LNCaP clone FGC (cell line): ENCODE results near the gene STOX1.
"Not testable (repeated sequence)": the region's sequence is repeated elsewhere in the genome, so short reads cannot be mapped to it uniquely, and the experiment has no call there.

Experiments
- DNase-seq: peaks from one replicate; pipeline ENCODE4 v3.0.0-alpha.2; 2011; ENCODE audit warnings: low read depth
- H3K4me3 ChIP-seq: 2 replicates; pipeline ENCODE4 v1.5.1; 2011; ENCODE audit warnings: mild to moderate bottlenecking, low read depth, low read length, control low read depth
- TF ChIP-seq, protein P1 (sequence below): IDR thresholded peaks from 2 replicates; pipeline ENCODE4 v1.5.1; 2012; ENCODE audit warnings: mild to moderate bottlenecking; ENCODE audit not compliant: control insufficient read depth, insufficient read depth; ENCODE audit errors: extremely low read depth

The STOX1 gene

DNA sequence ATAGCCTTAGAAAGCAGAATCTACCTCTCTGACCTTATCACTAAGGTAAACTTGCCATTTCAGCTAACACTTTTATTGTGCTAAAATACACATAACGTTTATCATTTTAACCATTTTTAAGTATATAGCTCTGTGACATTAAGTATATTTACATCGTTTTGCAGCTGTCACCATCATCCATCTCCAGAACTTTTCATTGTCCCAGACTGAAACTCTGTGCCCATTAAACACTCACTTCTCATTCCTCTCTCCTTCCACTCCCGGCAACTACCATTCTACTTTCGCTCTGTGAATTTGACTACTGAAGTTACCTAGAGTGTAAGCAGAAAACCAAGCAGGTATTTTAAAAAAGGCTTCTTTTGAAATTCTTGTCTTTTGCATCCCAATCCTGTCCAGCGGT lies 75.1 kb downstream of the STOX1 start:
- DNase-seq, result no peak
- peak overlapping the region; percentile 73 for H3K4me3 ChIP-seq
- TF ChIP-seq, protein P1, sequence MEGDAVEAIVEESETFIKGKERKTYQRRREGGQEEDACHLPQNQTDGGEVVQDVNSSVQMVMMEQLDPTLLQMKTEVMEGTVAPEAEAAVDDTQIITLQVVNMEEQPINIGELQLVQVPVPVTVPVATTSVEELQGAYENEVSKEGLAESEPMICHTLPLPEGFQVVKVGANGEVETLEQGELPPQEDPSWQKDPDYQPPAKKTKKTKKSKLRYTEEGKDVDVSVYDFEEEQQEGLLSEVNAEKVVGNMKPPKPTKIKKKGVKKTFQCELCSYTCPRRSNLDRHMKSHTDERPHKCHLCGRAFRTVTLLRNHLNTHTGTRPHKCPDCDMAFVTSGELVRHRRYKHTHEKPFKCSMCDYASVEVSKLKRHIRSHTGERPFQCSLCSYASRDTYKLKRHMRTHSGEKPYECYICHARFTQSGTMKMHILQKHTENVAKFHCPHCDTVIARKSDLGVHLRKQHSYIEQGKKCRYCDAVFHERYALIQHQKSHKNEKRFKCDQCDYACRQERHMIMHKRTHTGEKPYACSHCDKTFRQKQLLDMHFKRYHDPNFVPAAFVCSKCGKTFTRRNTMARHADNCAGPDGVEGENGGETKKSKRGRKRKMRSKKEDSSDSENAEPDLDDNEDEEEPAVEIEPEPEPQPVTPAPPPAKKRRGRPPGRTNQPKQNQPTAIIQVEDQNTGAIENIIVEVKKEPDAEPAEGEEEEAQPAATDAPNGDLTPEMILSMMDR, result no peak

DNA sequence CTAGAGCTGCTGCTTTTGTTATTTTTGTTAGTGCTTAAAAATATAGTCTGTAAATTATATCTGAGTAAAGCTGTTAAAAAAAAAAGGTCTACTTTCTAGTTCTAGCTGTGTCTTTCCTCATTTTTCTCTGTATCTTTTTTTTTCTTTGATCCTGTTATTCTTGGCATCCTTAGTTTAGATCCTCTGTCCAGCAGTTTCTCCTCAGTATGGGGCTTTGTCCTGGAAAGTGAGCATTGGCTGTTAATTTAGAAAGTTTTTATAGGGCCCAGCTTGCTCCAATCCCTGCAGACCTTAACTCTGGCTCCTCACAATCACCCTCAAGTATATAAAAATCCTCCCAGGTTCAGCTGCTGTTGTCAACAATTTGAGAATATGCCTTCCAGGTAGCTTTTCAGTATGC lies 97.3 kb downstream of the STOX1 start:
- TF ChIP-seq, protein P1, result no peak
- no peak for DNase-seq
- no peak overlapping the region for H3K4me3 ChIP-seq

DNA sequence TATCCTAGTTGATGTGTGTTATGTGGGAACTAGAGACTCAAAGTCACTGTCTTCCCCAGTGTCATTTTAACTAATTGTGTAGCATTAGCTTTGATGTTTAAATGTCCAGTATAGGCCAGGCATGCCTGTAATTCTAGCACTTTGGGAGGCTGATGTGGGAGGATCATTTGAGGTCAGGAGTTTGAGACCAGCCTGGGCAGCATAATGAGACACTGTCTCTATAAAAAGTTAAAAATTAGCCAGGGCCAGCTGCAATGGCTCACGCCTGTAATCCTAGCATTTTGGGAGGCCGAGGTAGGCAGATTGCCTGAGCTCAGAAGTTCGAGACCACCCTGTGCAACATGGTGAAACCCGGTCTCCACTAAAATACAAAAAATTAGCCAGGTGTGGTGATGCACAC lies 98.2 kb downstream of the STOX1 start:
- H3K4me3 ChIP-seq, result no peak overlapping the region
- TF ChIP-seq, protein P1, result no peak
- no peak for DNase-seq

DNA sequence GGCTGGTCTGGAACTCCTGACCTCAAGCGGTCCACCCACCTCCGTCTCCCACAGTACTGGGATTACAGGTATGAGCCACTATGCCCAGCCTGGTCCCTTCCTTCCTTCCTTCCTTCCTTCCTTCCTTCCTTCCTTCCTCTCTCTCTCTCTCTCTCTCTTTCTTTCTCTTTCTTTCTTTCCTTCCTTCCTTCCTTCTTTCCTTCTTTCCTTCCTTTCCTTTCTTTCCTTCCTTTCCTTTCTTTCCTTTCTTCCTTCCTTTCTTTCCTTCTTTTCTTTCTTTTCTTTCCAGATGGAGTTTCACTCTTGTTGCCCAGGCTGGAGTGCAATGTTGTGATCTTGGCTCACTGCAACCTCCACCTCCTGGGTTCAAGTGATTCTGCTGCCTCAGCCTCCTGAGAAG lies 101.8 kb downstream of the STOX1 start:
- H3K4me3 ChIP-seq, DNase-seq: not testable (repeated sequence)

DNA sequence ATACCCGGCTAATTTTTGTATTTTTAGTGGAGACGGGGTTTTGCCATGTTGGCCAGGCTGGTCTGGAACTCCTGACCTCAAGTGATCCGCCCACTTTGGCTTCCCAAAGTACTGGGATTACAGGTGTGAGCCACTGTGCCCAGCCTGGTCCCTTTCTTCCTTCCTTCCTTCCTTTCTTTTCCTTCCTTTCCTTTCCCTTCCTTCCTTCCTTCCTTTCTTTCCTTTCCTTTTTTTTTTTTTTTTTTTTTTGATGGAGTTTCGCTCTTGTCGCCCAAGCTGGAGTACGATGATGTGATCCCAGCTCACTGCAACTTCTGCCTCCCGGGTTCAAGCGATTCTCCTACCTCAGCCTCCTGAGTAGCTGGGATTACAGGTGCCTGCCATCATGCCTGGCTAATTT lies 102.6 kb downstream of the STOX1 start:
- DNase-seq, H3K4me3 ChIP-seq: not testable (repeated sequence)

DNA sequence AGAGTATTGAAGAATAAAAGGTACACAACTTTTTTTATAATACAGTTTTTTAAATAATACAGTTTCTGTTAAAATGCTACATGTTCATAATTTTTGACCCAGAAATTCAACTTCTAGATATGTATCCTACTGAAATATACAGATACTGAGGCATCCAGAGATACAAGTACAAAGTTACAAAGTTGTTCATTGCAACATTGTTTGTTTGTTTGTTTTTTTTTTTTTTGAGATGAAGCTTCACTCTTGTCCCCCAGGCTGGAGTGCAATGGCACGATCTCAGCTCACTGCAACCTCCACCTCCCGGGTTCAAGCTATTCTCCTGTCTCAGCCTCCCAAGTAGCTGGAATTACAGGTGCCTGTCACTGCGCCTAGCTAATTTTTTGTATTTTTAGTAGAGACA lies 105.5 kb downstream of the STOX1 start:
- not testable (repeated sequence) for DNase-seq, H3K4me3 ChIP-seq

DNA sequence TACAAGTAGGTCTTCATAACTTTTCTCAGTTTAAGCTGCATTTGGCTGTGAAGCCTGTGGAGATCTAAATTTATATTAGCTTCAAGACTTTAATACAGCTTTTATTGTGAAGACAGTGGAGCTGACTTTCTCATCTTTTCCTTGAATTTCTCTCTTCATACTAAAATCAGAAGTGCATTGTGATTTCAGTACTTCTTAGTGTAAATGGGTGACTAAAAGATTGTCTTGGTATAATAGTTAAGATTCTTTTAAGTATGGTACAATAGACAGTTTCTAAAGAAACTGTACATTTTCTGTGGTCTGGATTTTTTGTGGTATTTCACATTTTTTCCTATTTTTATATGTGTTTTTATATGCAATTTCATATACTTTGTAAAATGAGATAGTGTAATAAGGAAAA lies 107.7 kb downstream of the STOX1 start:
- no peak for DNase-seq
- TF ChIP-seq, protein P1, result no peak
- no peak overlapping the region for H3K4me3 ChIP-seq

DNA sequence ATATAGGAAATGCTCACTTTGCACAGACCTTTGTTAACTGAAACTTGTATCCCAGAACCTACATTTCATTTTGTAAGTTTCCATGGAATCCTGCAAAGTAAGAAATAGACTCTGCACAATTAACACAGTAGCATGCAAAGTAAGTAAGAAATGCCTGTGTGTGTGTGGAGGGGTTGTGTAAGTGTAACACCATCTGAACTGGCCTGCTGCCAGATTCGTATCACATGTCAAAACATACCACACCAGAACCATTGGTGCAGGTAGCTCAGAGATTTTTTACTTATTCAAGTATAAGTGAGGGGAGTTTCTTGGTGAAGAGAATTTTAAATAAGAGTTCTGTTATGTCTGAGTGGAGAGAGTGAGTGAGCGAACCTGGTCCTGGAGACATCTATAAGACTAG lies 110.8 kb downstream of the STOX1 start:
- no peak for DNase-seq
- TF ChIP-seq, protein P1, result no peak
- H3K4me3 ChIP-seq, result no peak overlapping the region

DNA sequence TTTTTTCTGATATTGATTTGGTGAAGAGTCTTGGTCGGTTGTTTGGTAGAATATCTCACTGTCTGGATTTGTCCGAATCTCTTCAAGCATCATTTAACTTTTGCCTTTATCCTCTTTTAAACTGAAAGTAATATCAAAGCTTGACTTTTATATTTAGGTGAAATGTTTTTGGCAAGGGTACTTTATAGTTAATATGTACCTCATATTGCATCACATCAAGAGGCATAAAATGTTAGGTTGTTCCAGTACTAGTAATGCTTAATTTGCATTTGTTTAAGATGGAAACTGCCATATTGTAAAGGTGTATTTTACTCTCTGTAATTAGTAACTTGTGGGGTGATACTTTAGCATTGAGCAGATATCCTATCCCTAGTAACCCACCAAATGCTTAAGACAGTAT lies 111.6 kb downstream of the STOX1 start:
- H3K4me3 ChIP-seq, result no peak overlapping the region
- no peak for DNase-seq
- TF ChIP-seq, protein P1, result no peak

DNA sequence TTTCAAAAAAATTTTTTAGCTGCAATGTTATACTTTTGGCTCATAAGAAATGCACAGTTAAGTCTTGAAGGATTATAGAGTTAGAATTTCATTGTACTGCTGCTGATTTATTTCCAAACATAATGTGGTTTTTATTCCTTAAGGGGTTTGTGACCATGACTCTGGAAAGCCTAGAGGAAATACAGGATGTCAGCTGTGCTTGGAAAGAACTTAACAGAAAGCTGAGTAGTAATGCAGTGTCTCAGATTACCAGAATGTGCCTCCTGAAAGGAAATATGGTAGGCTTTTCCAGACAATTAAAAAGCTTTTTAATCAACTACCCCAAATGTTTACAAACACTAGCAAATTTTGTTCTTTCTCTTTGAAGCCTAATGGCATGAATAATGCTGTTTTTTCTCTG lies 113.6 kb downstream of the STOX1 start:
- DNase-seq, result not testable (repeated sequence)

More for the DNA sequence above, 113.6 kb downstream of the STOX1 start:
- not testable (repeated sequence) for H3K4me3 ChIP-seq
